Activated naive CD4-positive, alpha-beta T cell treated with anti-CD3 and anti-CD28 coated beads, Interleukin-2, amount 10 ng/mL, durations not matched to agents 7 days and 5 days (primary cell): ENCODE data around the gene RASD1.

Experiments
- CTCF ChIA-PET: fragments of 350-600 bp; sonication (Branson Sonifier 250); formaldehyde crosslinking; loops from one replicate; lab custom pipeline; 2021; ENCODE audit warnings: antibody characterized with exemption; lab: Charles Lee
- DNase-seq: peaks from one replicate; pipeline ENCODE4 v3.0.0-alpha.2; 2020
- H3K27ac Mint-ChIP-seq: one replicate; pipeline ENCODE4 v1.8.0; 2021; ENCODE audit warnings: mild to moderate bottlenecking, moderate library complexity, mixed read lengths
- H3K27me3 Mint-ChIP-seq: one replicate; pipeline ENCODE4 v1.8.0; 2021; ENCODE audit warnings: mild to moderate bottlenecking, mixed read lengths
- H3K36me3 Mint-ChIP-seq: one replicate; pipeline ENCODE4 v1.8.0; 2021; ENCODE audit warnings: mixed read lengths
- H3K4me1 Mint-ChIP-seq: one replicate; pipeline ENCODE4 v1.8.0; 2021; ENCODE audit warnings: mixed read lengths
- H3K4me3 Mint-ChIP-seq: one replicate; pipeline ENCODE4 v1.8.0; 2021; ENCODE audit warnings: mild to moderate bottlenecking, moderate library complexity, mixed read lengths
- H3K9me3 Mint-ChIP-seq: one replicate; pipeline ENCODE4 v1.8.0; 2021; ENCODE audit warnings: mixed read lengths

RASD1 gene

DNA sequence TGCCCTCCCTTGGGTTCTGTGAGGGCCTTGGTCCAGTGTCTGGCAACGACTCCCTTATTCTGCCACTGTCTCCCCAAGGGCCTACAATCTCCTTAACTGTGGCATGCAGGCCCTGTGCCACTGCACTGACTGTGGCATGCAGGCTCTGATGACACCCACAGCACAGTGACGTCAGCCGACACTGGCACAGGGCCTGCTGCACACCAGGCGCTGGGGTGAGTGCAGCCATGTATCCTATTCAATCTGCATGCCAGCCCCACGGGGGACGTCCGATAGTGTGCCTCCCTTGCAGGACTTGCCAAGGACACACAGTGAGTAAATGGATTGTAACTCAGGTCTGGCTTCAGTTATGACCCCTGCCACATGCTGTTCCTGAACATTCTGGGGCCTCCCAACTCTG, 39.8 kb upstream of the RASD1 start:
- peaks cover 3% of the 10 kb centered on the region for H3K27me3 Mint-ChIP-seq
- CTCF ChIA-PET: no interaction called here
- no peaks in the 10 kb centered on the region for H3K36me3 Mint-ChIP-seq

DNA sequence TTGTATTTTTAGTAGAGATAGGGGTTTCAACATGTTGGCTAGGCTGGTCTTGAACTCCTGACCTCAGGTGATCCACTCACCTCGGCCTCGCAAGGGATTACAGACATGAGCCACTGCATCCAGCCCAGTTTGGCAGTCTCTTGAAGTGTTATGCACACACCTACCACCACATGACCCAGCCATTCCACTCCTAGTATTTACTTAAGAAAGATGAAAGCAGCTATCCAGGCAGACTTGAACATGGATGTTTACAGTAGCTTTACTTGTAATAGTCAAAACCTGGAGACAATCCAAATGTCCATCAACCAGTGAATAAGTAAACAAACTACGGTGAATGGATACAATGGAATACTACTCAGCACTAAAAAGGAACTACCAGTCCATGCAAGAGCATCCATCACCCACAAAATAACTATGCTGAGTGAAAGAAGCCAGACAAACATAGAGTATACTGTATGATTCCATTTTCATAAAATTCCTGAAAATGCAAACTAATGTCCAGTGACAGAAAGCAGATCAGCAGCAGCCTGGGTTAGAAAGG, 37.8 kb upstream of the RASD1 start:
- CTCF ChIA-PET: interaction anchor here (1.8 kb wide), 1 partner anchor 35 kb away, joined by 5 read pairs; no protein-coding TSS in a partner anchor
- Mint-ChIP-seq H3K9me3 (no peaks in the 10 kb centered on the region), H3K4me1 (no peaks in the 10 kb centered on the region), H3K27ac (no peak overlapping the region), H3K4me3 (no peak overlapping the region), H3K36me3 (no peaks in the 10 kb centered on the region), H3K27me3 (peaks cover 3% of the 10 kb centered on the region)
- DNase-seq: no peak

More for the DNA sequence above, 39.8 kb upstream of the RASD1 start:
- H3K9me3 Mint-ChIP-seq: no peaks in the 10 kb centered on the region
- H3K27ac Mint-ChIP-seq: no peak overlapping the region
- no peak for DNase-seq
- no peak overlapping the region for H3K4me3 Mint-ChIP-seq
- H3K4me1 Mint-ChIP-seq: no peaks in the 10 kb centered on the region

DNA sequence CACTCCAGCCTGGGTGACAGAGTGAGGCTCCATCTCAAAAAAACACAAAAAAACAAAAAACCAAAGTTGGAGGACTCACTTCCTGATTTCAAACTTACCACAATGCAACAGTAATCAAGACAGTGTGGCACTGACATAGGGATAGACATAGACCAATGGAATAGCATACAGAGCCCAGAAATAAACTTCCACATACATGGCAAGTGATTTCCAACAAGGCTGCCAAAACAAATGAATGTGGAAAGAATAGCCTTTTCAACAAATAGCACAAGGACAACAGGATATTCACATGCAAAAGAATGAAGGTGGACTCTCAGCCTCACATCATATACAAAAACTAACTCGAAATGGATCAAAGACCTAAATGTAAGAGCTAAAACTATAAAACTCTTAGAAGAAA, 36.8 kb upstream of the RASD1 start:
- CTCF ChIA-PET: interaction anchor here (1.8 kb wide), 1 partner anchor 36 kb away, joined by 5 read pairs; no protein-coding TSS in a partner anchor
- no peak for DNase-seq
- H3K27me3 Mint-ChIP-seq: peaks cover 3% of the 10 kb centered on the region
- H3K36me3 Mint-ChIP-seq: no peaks in the 10 kb centered on the region
- H3K9me3 Mint-ChIP-seq: no peaks in the 10 kb centered on the region
- no peak overlapping the region for H3K4me3 Mint-ChIP-seq
- no peak overlapping the region for H3K27ac Mint-ChIP-seq
- H3K4me1 Mint-ChIP-seq: no peaks in the 10 kb centered on the region

DNA sequence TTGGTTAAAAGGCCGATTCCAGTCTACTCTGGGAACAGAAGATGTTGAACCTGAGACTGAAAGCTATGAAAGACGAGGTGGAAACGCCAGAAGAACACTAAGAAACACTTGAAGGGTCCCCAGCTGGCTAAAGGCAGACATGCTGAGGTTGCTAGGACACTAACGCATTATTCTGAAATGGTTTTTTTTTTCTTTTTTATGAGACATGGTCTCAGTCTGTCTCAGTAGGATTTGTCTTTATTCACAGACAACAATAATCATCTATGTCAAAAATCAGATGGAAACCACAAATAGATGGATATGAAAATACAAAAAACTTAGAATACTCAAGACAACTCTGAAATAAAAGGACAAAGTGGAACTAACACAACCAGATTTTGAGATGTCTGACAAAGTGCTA, 35.0 kb upstream of the RASD1 start:
- Mint-ChIP-seq H3K4me1 (no peaks in the 10 kb centered on the region), H3K9me3 (no peaks in the 10 kb centered on the region), H3K27ac (no peak overlapping the region), H3K27me3 (peaks cover 3% of the 10 kb centered on the region), H3K36me3 (no peaks in the 10 kb centered on the region), H3K4me3 (no peak overlapping the region)
- DNase-seq: no peak
- CTCF ChIA-PET: no interaction called here

DNA sequence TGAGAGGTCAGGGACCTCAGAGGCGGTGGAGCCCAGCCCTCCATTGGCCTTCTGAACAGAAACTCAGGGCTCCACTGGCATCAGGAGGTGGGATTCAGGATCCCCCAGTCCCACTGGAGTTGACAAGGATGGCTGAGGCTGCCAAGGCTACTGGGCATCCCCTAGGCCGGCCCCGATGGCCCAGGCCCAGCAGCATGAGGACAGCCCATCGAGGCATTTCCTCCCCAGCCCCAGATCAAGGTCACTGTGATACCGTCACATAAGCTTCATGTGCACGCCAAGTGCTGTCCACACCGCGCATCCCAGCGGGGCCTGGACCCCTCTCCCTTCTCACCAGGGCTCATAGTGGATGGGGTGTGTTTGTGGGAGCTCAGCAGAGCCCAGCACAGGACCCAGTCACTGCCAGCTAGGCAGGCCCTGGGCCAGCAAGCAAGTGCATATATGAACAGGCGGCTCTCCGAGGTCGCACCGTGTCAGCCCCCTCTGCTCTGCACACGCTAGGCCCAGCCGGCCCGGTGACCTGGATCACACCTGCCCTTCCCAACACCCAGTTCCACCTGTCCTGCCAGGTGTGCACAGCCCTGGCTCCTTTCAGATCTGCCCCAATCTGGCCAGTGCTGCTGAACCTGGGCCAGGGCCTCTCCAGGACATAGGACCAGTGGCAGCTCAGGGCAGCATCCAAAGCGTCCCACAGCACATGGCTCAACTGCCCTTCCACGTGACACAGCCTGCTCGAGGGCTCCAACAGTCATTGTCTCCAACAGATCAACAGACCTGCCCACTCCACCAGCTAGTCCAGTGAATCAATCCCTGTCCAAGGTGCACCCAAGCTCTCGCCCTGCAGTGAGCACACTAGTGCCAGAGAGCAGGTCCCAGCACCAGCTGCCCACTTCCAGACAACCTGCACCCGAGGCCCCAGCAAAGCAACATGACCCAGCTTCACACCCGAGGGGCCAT, 32.8 kb upstream of the RASD1 start:
- H3K4me1 Mint-ChIP-seq: no peaks in the 10 kb centered on the region
- H3K9me3 Mint-ChIP-seq: no peaks in the 10 kb centered on the region
- peaks cover 3% of the 10 kb centered on the region for H3K27me3 Mint-ChIP-seq
- H3K27ac Mint-ChIP-seq: no peak overlapping the region
- DNase-seq: no peak
- no peaks in the 10 kb centered on the region for H3K36me3 Mint-ChIP-seq
- CTCF ChIA-PET: interaction anchor here (1.1 kb wide), 1 partner anchor 32 kb away, joined by 3 read pairs; no protein-coding TSS in a partner anchor
- no peak overlapping the region for H3K4me3 Mint-ChIP-seq

DNA sequence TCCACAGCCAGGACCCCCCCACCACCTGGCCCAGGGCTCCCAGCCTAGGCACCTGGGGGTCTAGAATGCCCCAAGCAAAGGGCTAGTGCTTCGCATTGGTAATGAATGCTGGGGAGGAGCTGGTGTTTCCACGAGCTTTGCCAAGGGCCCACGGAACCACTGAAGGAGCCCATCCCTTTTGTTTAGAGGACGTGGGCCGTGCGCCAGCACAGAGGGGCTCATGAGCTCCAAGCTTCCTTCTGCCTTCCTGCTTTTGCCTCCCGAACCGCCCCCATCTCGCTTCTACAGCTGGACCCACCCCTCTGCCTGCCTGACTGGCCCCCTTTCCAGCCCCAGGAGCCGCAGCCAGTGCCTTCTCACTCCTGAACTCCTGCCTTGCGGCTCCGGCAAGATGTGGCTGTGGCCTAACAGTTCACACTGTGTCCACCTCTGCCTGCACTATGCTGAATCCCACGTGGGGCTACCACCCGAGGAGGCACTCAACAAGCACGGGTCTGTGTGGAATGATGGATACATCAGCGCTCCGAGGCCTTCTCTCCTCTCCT, 31.8 kb upstream of the RASD1 start:
- H3K27me3 Mint-ChIP-seq: peaks cover 3% of the 10 kb centered on the region
- H3K4me3 Mint-ChIP-seq: no peak overlapping the region
- no peak overlapping the region for H3K27ac Mint-ChIP-seq
- no peaks in the 10 kb centered on the region for H3K36me3 Mint-ChIP-seq
- no peak for DNase-seq
- H3K4me1 Mint-ChIP-seq: no peaks in the 10 kb centered on the region
- CTCF ChIA-PET: no interaction called here
- H3K9me3 Mint-ChIP-seq: no peaks in the 10 kb centered on the region

DNA sequence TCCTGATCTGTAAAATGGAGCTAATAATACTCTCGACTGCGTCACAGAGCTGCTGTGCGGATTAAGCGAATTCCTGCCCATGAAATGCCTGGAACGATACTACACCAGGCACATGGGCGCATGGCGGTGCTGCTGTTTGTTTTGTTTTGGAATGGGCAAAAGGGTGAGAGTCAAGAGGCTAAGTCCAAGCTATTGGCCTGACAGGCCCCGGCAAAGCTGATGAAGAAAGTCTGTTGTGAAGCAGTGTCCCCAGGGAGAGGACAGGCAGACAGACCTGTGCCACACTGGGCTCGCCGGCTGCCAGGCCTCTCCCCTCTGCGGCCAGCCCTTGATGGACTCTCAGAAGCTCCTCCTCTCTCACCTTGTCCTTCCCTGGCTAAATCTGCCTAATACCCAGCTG, 31.3 kb upstream of the RASD1 start:
- Mint-ChIP-seq H3K4me3 (no peak overlapping the region), H3K9me3 (no peaks in the 10 kb centered on the region), H3K4me1 (no peaks in the 10 kb centered on the region), H3K27ac (no peak overlapping the region), H3K27me3 (no peaks in the 10 kb centered on the region), H3K36me3 (no peaks in the 10 kb centered on the region)
- no peak for DNase-seq
- CTCF ChIA-PET: no interaction called here

DNA sequence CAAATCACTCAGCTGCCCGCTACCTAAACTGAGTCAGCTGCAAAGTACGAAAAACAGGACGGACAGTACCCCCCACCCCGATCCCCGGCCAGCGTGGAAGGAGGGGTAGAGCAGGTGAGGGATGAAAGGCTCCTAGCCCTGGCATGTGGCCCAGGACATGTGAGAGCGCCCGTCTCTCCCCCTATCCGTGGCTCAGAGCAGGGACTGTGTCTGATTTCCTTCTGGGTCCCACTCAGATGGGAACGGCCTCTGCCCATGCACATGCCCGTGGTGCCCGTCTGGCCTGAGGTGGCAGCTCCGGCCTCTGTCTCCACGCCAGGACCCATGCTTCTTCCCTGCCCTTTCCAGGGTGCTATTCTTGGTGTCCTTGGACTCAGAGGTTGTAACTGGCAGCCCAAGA, 30.2 kb upstream of the RASD1 start:
- Mint-ChIP-seq H3K4me3 (no peak overlapping the region), H3K4me1 (no peaks in the 10 kb centered on the region), H3K27ac (no peak overlapping the region), H3K27me3 (no peaks in the 10 kb centered on the region), H3K9me3 (no peaks in the 10 kb centered on the region), H3K36me3 (no peaks in the 10 kb centered on the region)
- CTCF ChIA-PET: no interaction called here
- DNase-seq: no peak

DNA sequence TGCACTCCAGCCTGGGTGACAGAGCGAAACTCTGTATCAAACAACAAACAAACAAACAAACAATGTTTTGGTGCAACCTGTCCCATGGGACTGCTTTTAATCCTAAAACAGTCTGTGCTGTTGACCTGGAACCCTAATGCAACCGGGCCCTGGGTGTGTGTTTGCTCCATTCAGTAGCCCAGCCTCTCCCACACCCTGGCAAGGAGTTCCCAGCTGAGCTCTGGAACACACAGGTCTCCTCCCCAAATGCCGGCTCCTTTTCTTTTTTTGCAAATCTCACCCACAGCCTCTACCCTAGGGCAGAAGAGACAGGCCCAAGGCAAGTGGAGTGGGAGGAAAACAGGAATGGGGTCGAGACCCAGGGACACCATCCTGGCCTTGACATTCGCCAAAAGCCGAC, 29.8 kb upstream of the RASD1 start:
- Mint-ChIP-seq H3K27me3 (no peaks in the 10 kb centered on the region), H3K36me3 (no peaks in the 10 kb centered on the region), H3K9me3 (no peaks in the 10 kb centered on the region), H3K27ac (no peak overlapping the region), H3K4me1 (no peaks in the 10 kb centered on the region), H3K4me3 (no peak overlapping the region)
- no peak for DNase-seq
- CTCF ChIA-PET: no interaction called here

DNA sequence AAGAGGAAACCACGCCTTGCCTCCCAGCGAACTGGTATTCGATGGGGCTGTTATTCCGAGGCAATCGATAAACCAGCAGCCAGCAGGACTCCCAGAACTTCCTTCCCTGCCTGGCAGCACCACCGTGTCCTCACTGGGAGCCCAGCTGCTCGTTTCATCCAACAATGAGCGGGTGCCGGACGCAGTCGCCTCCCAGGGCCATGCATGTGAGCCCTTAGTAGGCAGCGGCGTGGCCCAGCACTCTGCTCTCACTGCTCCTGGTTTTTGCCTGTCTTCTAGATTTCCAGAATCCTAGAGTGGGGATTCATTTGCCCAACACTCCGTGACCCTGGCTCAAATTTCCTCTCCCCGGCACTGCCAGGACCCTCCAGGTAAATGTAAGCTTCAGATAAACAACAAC, 29.1 kb upstream of the RASD1 start:
- CTCF ChIA-PET: no interaction called here

DNA sequence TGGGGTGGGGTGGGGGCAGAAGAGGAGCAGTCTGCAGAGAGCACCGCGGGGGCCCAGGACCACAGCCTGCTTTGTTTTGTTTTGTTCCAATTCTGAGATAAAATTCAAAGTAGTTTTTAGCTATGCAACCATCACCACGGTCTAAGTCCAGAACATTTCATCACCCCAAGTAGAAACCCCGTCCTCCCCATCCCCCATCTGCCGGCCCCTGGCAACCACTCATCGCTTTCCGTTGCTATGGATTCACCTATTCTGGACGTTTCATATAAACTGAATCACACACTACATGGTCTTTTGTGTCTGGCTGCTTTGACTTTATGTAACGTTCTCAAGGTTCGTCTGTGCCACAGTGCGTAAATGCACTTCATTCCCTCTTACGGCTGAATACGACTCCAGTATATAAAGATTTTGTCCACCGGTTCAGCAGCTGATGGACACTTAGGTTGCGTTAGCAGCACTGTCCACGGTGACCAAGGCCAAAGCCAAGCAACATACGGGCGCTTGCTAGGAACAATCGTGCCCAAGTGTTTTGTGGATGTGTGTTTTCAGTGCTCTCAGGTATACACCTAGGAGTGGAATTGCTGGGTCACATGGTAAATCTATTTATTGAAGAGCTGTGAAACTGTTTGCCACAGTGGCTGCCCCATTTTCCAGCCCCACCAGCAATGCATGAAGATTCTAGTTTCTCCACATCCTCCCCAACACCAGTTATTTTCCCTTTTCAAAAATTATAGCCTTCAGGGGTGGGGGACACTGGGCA, 27.7 kb upstream of the RASD1 start:
- no peaks in the 10 kb centered on the region for H3K9me3 Mint-ChIP-seq
- CTCF ChIA-PET: no interaction called here
- H3K27ac Mint-ChIP-seq: no peak overlapping the region
- no peaks in the 10 kb centered on the region for H3K27me3 Mint-ChIP-seq
- H3K4me3 Mint-ChIP-seq: no peak overlapping the region
- H3K4me1 Mint-ChIP-seq: no peaks in the 10 kb centered on the region
- DNase-seq: no peak
- no peaks in the 10 kb centered on the region for H3K36me3 Mint-ChIP-seq

More for the DNA sequence above, 29.1 kb upstream of the RASD1 start:
- Mint-ChIP-seq H3K4me1 (no peaks in the 10 kb centered on the region), H3K27ac (no peak overlapping the region), H3K9me3 (no peaks in the 10 kb centered on the region), H3K27me3 (no peaks in the 10 kb centered on the region), H3K36me3 (no peaks in the 10 kb centered on the region), H3K4me3 (no peak overlapping the region)
- DNase-seq: no peak

DNA sequence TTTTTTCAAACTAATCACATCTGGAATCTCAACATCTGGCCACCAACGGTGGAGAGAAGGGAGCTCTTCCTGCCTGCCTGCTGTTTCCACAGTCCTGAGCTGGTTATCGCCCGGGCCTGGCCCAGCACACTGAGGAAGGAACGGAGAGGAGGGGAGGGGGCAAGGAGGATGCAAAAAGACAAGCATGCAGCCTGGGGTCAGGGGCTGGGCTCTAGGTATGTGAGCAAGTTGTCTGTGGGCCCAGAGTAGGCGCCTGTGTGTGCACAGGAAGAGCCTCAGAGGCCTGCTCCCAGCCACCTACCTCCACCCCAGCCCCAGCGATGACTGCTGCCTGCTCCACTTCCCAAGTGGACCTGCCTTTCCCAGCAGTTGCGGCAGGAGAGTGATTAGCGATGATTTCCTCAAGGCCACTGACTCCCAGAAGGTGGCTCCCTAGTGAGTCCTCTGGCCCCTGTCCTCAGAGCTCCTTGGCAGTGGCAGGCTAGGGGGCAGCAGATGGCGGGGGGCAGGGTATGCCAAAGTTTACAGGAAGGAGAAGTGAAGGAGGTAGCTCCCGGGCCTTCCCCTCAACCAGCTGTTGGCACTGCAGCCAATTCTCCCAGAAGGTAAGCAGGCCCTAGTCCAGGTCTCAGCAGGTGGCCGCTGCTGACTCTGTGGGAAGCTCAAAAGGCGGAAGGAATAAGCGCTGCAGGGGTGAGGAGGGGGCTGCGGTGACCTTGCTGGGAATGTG, 27.0 kb upstream of the RASD1 start:
- Mint-ChIP-seq H3K27ac (no peak overlapping the region), H3K4me1 (no peaks in the 10 kb centered on the region), H3K9me3 (no peaks in the 10 kb centered on the region), H3K4me3 (no peak overlapping the region), H3K27me3 (no peaks in the 10 kb centered on the region), H3K36me3 (no peaks in the 10 kb centered on the region)
- no peak for DNase-seq
- CTCF ChIA-PET: no interaction called here

DNA sequence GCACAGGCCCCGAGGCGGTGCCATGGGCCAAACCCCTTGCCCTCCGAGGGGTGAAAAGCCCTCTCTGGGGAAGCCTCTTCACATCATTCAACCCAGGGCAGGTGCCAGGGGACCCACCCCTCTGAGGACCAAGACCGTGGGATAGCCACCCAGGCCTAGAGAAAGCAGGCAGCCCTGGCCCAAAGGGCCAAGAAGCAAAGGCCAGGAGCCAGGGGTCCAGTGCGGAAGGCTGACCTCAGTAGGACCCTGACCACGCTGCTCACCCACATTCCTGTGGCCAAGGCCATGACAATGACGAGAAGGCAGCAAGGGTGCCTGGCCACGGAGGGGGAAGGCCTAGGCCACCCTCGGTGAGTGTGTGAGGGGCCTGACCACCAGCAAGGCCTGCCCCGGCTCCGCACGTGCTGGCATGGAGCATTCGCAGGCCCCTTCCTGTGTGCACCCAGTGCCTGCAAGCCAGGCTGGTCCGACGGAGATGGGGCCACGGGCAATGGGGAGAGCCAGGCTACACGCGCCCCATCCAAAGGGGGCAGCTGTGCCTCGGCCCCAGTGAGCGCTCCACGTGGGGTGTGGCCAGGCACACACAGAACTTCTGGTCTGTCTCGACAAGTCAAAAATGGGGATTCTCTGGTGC, 24.5 kb upstream of the RASD1 start:
- H3K9me3 Mint-ChIP-seq: no peaks in the 10 kb centered on the region
- no peak overlapping the region for H3K27ac Mint-ChIP-seq
- no peaks in the 10 kb centered on the region for H3K36me3 Mint-ChIP-seq
- no peak overlapping the region for H3K4me3 Mint-ChIP-seq
- H3K27me3 Mint-ChIP-seq: no peaks in the 10 kb centered on the region
- DNase-seq: no peak
- CTCF ChIA-PET: interaction anchor here (1.3 kb wide), 1 partner anchor 24 kb away, joined by 4 read pairs; the partner anchor contains the start of gene RASD1
- H3K4me1 Mint-ChIP-seq: no peaks in the 10 kb centered on the region
